ENCODE measurements around the gene RBL2. TPM values are rescaled to one million over a fixed set of nuclear protein-coding genes. Genes with fewer than 3 reads are reported as not detected.

Gene RBL2
- total and polyA plus RNA-seq, 2 of the 8 experiments (the other 6 are each of a cell fraction or from before 2014, with no cell fraction given) = 13.9 to 22.1 TPM

DNA sequence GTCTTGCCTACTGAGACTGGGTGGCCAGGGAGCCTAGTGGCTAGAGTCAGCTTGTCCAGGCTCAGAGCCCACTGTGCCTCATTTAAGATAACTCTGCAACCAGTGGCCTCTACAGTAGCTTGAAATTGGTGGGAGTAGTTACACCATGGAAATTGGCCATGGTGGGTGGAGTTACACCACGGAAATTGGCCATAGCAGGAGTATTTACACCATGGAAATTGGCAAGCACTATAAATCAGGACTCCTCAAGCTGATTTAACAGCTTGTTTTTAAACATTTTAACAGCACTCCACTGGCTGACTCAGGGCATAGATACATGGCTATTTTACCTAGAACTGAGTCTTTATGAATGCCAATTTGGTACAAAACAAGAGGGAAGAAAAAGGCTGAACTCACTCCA, 96.5 kb downstream of the RBL2 start (continued):
- TF ChIP-seq CHD7 (IDR thresholded peaks at IDR 0.05; ENCODE audit: insufficient replicate concordance, low read length) = no peak
